HG03520 (cell line): Measurements from ENCODE around the gene LYPD1.
A peak's percentile ranks its signal among the peaks of the same experiment; 100 is the strongest.

Source experiments
- ATAC-seq: cut with Tn5 transposase; IDR thresholded peaks from one replicate; pipeline ENCODE4 v1.9.1; 2021; ENCODE audit warnings: mild to moderate bottlenecking, moderate library complexity; ENCODE audit not compliant: unreplicated experiment

The LYPD1 gene

DNA sequence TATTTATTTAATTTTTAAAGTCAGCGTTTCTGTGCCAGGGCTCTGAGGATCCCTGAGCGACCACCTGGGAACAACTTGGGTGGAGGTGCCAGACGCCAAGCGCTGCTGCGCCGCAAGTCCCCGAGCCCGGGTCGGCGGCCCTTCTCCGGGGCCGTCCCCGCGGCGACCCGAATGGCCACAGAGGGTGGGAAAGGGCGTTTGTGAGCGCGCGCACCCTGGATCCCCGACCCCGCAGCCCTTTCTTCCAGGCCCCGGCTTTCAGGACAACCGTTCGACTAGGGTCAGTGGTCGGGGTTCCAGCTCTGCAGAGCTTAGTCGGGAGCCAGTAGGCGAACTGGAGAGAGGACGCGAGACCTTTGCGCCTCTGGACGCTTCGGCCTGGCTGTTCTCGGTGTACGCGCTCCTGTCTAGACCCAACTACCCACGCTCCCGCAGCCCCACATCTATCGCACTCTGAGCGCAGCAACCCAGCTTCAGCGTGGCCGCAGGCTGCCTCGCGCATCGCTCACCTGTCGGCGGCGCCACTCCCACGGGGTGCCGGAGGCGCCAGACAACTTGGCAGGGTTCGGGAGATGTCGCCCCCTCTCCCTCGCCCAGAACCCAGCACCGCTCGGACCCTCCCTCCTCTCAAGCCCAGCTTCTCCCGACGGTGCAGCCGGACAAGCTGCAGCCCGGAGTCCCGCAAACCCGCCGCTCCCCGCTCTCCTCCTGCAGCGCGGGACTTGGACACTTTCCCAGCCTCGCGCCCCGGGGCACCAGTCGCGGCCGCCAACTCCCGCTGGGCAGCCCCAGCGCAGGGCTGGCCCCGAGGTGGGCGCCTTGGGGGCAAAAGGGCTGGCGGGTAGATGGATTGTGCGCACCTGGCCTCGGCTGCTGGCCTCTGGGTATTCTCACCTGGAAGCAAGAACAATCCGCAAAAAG is 758 bp downstream of the LYPD1 start:
- no peak for ATAC-seq

DNA sequence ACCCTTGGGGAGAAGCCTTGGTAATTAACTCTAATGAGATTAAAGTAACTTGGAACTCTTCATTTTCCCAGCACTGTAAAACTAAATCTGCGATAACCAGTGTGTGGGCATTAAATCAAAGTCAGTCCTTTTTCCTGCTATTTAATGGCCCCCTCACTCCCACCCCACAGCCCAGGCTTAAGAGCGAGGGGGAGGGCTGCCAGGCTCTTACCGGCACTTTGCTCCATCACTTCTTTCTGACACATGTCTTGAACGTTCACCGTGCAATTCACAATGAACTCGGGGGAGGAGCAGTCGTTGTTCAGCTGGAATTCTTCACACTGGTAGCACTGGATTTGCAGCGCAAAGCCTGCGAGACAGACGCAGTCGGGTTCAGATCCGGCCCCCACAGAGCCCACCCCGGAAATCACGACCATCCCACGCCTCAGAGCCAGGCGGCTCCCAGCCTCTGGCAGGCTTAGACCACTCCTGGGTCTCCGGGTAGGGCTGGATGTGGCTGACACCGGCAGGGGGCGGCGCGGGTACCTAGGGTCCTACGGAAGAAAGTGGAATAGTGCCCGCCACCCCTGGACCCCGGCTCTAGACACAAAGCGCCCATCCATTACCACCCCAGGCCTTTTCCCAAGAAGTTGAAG is 1.7 kb downstream of the LYPD1 start:
- no peak for ATAC-seq

DNA sequence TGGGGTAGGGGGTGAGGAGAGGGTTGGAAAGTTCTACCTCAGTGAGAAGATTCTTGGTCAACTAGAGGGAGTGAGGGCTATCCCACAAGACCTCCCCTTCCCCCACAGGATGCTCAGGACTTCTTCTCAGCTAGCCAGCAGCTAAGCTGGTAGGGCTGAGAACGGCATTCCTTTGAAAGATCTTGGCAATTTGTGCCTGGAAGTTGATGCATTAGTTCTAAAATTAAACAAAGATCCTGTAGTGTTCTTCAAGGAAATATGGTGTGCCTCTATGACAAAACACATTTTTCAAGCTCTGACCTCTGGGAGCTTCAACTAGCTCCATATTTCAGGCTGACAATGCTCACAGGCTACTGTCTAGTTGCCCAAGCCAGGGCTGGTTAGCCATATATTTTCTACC is 2.3 kb downstream of the LYPD1 start:
- ATAC-seq, result no peak

DNA sequence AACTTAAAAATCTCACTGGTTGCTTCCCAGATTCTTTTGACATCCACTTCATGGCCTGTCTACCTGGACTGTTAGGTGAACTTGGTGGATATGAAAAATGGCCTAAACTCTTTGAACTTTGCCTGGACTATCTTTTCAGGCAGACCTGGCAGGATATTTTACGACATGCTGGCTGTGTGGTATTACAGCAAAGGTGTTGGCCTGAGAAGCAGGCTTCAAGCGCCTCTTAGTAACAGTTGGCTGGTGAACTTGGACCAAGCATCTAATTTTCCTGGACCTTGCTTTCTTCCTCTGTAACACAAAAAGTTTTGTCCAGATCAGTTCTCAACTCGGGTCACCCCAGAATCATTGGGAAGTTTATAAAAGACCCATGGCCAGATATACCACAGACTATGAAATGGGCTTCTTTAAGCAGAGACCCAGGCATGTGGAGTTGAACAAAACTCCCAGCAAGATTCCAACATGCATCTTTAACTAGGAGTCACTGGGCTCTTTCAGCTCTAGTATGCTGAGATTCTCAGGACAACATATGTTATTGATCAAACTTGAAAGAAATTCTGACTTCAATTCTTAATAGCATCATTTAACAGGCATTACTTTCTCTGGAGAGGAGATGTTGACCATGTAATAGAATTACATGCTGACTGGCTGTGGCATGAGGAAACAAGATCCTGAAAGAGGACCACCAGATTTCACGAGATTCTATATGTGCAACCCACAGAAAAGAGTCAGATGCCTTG is 4.4 kb downstream of the LYPD1 start:
- ATAC-seq, result no peak

DNA sequence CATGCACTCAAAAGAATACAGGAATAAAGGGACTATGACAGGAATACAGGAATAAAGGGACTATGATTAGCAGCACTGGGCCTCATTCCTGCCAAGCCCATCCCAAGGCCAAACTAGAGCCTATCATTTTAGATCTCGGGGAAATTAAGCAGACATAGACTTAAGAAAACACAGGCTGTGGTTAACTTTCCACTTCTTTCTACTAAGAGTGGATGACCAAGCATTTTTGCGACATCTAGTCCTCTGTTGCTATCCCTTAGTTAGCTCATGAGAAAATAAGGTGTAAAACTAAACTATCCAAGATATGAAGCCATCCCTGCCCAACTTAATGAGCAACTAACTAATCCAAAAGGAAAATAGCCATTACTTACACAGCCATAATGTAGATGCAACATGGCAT is 5.9 kb downstream of the LYPD1 start:
- no peak for ATAC-seq

DNA sequence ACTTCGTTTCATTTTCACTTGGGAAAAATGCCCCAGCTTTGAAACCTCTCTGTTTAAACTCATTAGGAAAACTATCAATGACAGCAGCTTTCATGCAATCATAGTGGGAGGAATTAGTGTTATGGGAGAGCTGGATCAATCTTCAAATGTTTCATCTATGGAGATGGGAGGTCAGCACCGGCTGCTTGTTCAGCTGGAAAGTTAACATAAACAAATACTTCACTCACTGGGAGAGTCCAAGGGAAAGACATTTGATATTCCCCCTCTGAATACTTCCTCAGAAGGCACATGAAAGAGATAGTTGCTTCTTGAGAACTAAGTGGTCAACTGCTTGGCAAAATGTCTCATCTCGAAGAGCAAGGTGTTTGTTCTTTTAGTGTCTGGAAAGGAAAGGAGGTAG is 7.3 kb downstream of the LYPD1 start:
- no peak for ATAC-seq

DNA sequence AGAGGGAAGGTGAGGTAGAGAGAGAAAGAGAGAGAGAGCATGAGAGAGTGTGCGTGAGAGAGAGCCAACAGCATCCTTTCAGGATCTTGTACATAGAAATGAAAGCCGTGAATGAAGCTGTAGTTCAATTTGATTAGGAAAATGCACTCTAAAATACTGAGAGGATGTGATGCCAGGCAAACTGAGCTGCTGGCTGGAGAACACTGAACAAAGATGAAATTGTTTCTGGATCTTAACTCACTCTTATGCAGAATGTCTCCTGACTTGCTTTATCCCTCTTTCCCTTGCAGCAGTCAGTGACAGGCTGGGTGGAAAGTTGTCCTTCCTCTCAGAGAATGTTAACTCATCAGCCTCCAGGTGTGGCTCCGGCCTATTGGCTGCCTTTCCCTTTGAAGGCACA is 10.7 kb downstream of the LYPD1 start:
- ATAC-seq, result no peak

DNA sequence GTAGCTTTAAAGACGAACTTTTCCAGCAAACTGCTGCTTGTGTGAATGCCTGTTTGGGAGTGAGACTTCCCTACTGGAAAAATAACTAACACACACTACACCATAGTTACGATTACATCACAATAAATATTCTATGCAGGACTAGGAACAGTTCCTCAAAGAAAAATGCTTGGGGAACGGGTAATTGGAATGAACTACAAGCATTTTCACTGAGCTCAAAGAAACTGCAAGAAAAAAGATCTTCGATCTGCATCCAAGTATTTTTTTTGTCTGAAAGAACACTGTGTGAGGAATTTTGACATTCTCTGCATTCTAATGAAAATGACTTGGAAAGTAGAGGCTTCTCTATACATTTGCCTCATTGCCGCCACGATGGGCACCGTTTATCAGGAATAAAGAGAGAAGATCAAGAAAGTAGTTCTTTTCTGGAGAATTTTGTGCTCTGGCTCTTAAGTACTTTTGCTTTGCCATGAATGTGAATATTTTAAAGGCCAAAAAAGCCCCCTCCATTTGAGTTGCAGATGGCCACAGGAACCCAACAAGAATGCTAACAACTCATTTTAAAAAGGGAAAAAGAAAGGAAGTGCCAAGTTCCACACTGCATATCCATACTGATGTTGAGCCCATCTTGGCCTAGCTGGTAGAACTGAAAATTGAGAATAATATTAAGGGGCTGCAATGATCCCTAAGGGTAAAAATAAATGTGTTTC is 13.6 kb downstream of the LYPD1 start:
- no peak for ATAC-seq

DNA sequence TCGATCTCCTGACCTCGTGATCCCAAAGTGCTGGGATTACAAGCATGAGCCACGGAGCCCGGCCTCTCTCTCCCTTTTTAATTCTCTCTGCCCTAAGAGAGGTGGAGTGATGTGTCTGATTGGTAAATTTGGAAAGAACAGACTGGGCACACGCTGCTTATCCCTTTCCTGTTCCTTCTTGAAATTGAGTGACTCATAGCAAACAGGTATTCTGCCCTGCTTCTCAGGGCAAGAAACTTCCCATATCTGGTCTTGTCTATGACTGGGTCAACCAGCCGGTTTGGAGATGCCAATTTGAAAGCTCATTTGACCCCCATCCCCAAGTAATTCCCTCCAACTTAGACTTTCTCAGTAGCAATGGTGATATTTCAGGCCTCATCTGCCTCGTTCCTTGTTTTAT is 15.0 kb downstream of the LYPD1 start:
- ATAC-seq, result no peak

DNA sequence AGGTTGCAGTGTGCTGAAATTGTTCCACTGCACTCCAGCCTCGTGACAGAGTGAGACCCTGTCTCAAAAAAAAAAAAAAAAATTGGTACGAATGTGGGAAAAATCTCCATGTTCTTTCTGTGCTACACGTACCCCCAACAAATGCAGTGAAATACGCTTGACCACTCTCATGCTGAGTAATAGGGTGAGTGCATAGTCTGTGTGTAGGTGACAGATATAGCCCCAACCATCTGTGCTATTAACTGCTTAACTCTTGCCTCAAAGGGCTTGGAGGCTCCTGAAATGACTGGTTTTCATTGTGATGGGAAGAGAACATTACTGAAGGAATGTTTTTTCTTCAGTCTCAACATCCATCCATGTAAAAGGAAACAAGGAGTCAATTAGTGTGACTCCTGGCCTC is 15.7 kb downstream of the LYPD1 start:
- ATAC-seq, result no peak

DNA sequence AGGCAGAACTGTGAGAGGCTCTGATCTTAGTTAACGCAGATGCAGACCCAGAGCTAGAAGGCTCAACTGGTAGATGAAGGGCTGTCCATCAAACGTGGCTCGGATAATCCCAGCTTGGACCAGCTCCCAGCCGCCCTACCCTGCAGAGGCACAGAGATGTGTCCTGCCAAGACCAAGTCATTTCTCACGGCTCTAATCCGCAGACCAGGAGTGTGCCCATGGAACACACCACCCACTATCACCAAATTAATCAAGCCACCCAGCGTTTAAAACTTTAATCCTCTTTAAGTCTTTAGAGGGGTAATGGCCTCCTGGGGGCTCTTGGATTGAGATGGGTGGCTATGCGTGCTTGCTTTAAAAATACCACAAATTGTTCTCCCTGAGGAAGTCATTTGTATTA is 17.5 kb downstream of the LYPD1 start:
- no peak for ATAC-seq

DNA sequence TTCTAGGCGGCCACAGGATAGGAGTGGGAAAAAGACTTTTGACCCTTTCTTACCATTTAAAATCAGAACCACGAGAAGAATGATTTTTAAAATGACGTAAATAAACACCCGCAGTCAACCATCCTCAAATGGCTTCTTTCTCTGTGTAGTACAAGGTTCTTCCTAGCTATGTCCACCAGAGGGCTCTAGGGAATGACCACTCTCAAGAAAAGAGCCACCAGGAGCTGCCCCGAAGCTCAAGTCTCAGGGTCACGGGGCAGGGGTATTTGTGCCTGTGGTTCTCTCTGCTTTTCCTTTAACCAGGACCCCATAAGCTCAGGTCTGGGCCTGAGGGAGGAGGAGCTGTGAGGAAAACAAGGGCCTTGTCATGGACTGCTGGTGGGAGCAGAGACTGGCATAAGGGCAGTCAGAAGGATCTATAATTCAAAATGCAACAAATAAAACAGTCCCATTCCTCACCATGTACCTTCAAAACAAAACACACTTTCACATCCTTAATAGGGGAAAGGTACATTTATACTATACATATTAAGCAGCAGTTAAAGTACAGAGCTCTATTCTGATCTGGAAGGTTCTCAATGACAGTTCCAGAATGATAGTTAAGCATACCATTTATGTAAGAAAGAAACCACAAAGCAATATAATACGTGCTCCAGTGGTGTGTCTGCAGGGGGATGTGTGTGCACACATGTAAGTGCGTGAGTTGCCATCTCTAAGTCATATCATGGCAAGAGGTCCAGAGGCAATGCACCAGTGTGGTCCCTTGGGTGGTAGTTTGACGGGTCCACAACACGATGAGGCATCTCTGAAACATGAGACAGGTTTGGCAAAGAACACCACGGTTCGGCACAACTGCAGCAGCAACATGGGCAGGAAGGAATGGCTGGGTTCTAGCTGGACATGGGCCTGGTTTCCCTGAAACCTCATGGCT is 18.6 kb downstream of the LYPD1 start:
- peak; percentile 52 for ATAC-seq

DNA sequence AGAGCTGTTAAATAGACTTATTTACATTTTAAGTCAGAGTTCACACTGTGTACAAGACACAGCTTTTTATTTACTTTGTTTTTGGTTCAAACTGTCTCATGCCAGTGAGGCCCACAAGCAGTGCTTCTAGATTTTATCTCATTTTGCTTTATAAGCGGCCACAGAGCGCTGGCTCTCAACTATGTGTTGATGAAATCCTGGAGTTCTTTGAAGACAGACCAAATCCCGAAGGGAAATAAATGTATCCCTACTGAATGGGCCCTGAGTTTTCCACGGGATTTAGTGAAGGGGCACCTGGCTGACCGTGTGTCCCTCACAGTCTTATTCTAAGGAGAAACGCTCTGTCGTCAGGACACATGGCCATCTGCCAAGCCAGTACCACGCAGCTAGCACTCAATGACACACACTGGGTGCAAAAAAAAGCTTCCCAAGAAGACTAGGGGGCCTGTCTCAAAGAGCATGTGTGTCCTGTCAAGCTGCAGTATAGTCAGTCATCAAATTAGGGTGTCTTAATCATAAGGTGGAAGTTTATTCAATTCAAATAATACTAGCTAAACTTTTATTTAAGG is 23.4 kb downstream of the LYPD1 start:
- ATAC-seq, result no peak

DNA sequence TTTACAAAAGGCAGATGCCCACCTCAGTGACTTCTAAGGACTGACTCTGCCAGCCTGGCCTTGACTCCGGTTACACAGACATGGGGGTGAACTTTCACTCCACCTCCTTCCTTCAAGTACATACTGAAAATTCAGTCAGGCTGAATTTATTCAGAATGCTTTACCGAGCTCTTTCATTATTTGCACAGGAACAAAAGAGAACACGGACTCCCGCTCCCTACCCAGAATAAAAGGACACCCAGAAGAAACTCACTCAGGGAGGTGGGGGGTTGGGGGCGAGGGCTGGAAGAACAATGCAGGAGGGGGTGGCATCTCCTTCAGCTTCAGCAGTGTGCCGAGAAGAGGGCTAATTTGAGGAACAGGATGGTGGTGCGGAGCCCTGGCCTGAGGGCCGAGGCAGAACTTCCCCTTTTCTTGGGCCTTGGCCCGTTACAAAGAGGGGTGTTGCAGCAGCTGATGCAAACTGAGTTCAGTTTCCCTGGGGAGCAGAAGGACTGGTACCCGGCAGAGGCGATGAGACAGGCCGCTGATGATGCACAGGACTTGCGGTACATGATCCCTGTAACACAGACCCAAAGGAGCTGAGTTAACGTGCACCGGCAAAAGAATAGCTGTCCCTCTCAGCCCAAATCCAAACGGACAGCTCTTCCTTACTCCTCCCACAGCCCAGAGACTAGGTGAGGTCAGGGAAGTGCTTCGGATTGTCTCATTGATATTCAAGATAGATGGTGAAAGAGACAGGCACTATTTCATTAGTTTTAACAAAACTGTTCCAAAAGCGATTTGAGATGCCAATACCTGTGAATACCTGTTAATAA is 24.1 kb downstream of the LYPD1 start:
- ATAC-seq, result no peak

DNA sequence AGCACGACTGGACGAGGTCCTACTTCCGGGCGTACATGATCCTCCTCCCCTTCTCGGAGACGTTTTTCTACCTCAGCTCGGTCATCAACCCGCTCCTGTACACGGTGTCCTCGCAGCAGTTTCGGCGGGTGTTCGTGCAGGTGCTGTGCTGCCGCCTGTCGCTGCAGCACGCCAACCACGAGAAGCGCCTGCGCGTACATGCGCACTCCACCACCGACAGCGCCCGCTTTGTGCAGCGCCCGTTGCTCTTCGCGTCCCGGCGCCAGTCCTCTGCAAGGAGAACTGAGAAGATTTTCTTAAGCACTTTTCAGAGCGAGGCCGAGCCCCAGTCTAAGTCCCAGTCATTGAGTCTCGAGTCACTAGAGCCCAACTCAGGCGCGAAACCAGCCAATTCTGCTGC is 24.8 kb downstream of the LYPD1 start:
- ATAC-seq, result no peak

DNA sequence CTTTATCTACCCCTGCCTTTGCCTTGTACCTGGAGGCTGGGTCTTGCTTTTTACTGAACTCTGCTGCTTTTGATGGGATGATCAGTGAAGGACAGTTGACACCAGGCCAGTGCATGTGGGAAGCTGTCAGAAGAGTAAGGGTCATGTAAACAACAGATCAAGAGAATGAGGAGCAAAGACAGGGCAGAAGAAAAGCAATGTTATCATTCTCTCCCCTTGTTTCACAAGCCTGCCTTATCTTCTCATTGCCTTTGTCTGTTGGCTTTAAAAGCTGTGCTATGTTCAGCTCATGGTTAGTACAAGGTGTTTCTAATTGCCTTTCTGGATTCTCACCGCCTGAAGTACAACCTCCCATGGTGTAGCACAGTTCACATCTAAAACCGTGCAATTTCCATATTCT is 27.6 kb downstream of the LYPD1 start:
- no peak for ATAC-seq

DNA sequence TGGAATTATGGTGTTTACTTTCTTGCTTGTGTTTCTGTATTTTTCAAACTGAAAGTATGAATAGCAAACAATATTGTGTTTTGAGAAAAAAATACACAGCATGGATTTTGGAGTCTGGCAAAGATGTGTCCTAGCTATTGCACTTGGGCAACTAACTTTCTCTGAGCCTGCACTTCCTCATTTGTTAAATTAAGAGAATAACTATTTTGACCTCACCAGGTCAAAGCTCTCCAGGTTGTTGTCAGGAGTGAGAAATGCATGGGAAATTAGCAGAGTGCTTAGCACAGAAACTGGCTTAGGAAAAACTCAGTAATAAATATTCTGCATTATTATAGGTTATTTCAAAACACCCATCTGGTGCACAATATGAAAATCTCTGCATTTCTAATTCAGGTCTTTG is 28.2 kb downstream of the LYPD1 start:
- no peak for ATAC-seq

DNA sequence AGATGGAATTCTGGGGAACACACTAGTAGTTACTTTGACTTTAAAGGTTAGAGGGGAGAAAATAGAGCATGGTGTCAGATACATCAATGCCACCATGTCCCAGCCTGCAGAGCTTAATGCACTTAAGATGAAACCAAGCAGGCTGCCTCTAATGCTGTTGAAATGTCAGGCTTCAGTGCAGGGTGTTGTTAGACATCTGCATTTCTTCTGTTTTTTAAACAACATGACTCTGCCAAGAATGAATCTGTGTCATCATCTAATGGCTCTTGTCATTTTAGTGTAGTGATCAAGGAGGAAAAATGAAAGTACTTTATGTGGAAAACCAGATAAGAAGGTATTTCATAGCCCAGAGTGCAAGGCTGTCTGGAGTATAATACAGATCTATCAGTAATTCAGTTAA is 29.9 kb downstream of the LYPD1 start:
- no peak for ATAC-seq
